IMR-90 (cell line): ENCODE measurements around the gene MTIF2. TPM values are rescaled to one million over a fixed set of nuclear protein-coding genes. Genes with fewer than 3 reads are reported as not detected.

ENCODE experiments used
- ATAC-seq: fragments of 200-7000 bp; cut with Tn5 transposase; 2 replicates; pipeline ENCODE4 v1.9.1; 2020; ENCODE audit warnings: low read depth, mild to moderate bottlenecking, moderate library complexity
- BruUV-seq: library from RNA; stranded (reverse); fragments of 400-500 nt; replicated peaks from 2 replicates; lab custom pipeline; 2021; lab: Mats Ljungman, UMichigan
- CTCF ChIA-PET: fragments of 300-600 bp; formaldehyde crosslinking; extraction: SDS; loops from one replicate; lab custom pipeline; 2021; ENCODE audit warnings: antibody characterized with exemption; lab: Yijun Ruan, JAX
- POLR2A ChIA-PET: fragments of 300-600 bp; sonication (Branson Sonifier 250); formaldehyde crosslinking; loops from one replicate; lab custom pipeline; 2022; ENCODE audit warnings: antibody characterized with exemption; ENCODE audit not compliant: unreplicated experiment; lab: Charles Lee
- DNase-seq: peaks from one replicate; pipeline ENCODE4 v3.0.0; 2013
- H2AFZ ChIP-seq: replicated peaks from 2 replicates; pipeline ENCODE3; 2013; ENCODE audit warnings: low read length, mild to moderate bottlenecking; ENCODE audit not compliant: poor library complexity
- H2AK5ac ChIP-seq: 2 replicates; pipeline ENCODE4 v1.6.1; 2013; ENCODE audit warnings: low read depth, low read length, inconsistent platforms
- H2AK9ac ChIP-seq: replicated peaks from 2 replicates; pipeline ENCODE3; 2013; ENCODE audit warnings: mild to moderate bottlenecking, low read depth, low read length, moderate library complexity; ENCODE audit not compliant: poor library complexity
- H2BK120ac ChIP-seq: 2 replicates; pipeline ENCODE4 v1.6.1; 2013; ENCODE audit warnings: low read depth, low read length, inconsistent platforms
- H2BK15ac ChIP-seq: 3 replicates; pipeline ENCODE4 v1.6.1; 2013; ENCODE audit warnings: low read depth, low read length, inconsistent platforms
- H2BK20ac ChIP-seq: 2 replicates; pipeline ENCODE4 v1.6.1; 2013; ENCODE audit warnings: low read depth, mild to moderate bottlenecking, inconsistent platforms, low read length, moderate library complexity
- H2BK5ac ChIP-seq: 2 replicates; pipeline ENCODE4 v1.6.1; 2013; ENCODE audit warnings: mild to moderate bottlenecking, low read depth, low read length, inconsistent platforms; ENCODE audit not compliant: poor library complexity, severe bottlenecking
- H3K14ac ChIP-seq: replicated peaks from 2 replicates; pipeline ENCODE4 v1.6.1; 2013; ENCODE audit warnings: low read depth, low read length, inconsistent platforms
- H3K18ac ChIP-seq: 2 replicates; pipeline ENCODE4 v1.6.1; 2013; ENCODE audit warnings: low read depth, low read length, control low read depth
- H3K23ac ChIP-seq: 2 replicates; pipeline ENCODE4 v1.6.1; 2013; ENCODE audit warnings: low read depth, low read length, inconsistent platforms
- H3K27ac ChIP-seq: 2 replicates; pipeline ENCODE4 v1.5.1; 2013; ENCODE audit warnings: mild to moderate bottlenecking, control low read depth, low read length; ENCODE audit not compliant: insufficient read depth
- H3K27me3 ChIP-seq: 2 replicates; pipeline ENCODE4 v1.6.1; 2013; ENCODE audit warnings: low read length; ENCODE audit not compliant: control insufficient read depth, insufficient read depth
- H3K36me3 ChIP-seq: 2 replicates; pipeline ENCODE4 v1.6.1; 2013; ENCODE audit warnings: low read length, mixed read lengths; ENCODE audit not compliant: control insufficient read depth, insufficient read depth
- H3K4ac ChIP-seq: 2 replicates; pipeline ENCODE4 v1.6.1; 2013; ENCODE audit warnings: low read depth, low read length, inconsistent platforms
- H3K4me1 ChIP-seq: 2 replicates; pipeline ENCODE4 v1.6.1; 2013; ENCODE audit warnings: low read length, mixed read lengths; ENCODE audit not compliant: control insufficient read depth, insufficient read depth
- H3K4me2 ChIP-seq: 2 replicates; pipeline ENCODE4 v1.6.1; 2013; ENCODE audit warnings: low read depth, mild to moderate bottlenecking, control low read depth, low read length, moderate library complexity
- H3K4me3 ChIP-seq: 2 replicates; pipeline ENCODE4 v1.5.1; 2013; ENCODE audit warnings: low read depth, mild to moderate bottlenecking, control low read depth, low read length, moderate library complexity; ENCODE audit not compliant: insufficient read depth
- H3K56ac ChIP-seq: 2 replicates; pipeline ENCODE4 v1.6.1; 2013; ENCODE audit warnings: low read length, inconsistent platforms; ENCODE audit not compliant: insufficient read depth; ENCODE audit errors: extremely low read depth
- H3K79me1 ChIP-seq, 2 experiments: 2 replicates each; pipeline ENCODE4 v1.6.1; 2013; ENCODE audit warnings: low read length in 2 of 2, inconsistent platforms in 1 of 2, low read depth in 1 of 2
- H3K9ac ChIP-seq: 2 replicates; pipeline ENCODE4 v1.6.1; 2013; ENCODE audit warnings: low read depth, low read length, control low read depth
- H3K9me1 ChIP-seq: 2 replicates; pipeline ENCODE4 v1.6.1; 2013; ENCODE audit warnings: low read length, inconsistent platforms; ENCODE audit not compliant: insufficient read depth
- H3K9me3 ChIP-seq: 2 replicates; pipeline ENCODE4 v1.6.1; 2013; ENCODE audit warnings: low read length; ENCODE audit not compliant: control insufficient read depth, insufficient read depth
- H4K20me1 ChIP-seq: 2 replicates; pipeline ENCODE4 v1.6.1; 2013; ENCODE audit warnings: low read length, inconsistent platforms; ENCODE audit not compliant: insufficient read depth
- H4K5ac ChIP-seq: 2 replicates; pipeline ENCODE4 v1.6.1; 2013; ENCODE audit warnings: mild to moderate bottlenecking, low read depth, low read length, control low read depth
- H4K8ac ChIP-seq, 2 experiments: 2 replicates each; pipeline ENCODE4 v1.6.1; 2013; ENCODE audit warnings: low read depth in 2 of 2, low read length in 2 of 2, control low read depth in 1 of 2, inconsistent platforms in 1 of 2
- H4K91ac ChIP-seq: 2 replicates; pipeline ENCODE4 v1.6.1; 2013; ENCODE audit warnings: low read depth, low read length, inconsistent platforms; ENCODE audit not compliant: insufficient read depth
- FOS ChIP-seq: fragments of 150-350 bp; IDR thresholded peaks from 2 replicates; pipeline ENCODE4 v1.6.1; 2016; ENCODE audit warnings: low read depth, low read length
- MXI1 ChIP-seq: IDR thresholded peaks from 2 replicates; pipeline ENCODE4 v1.6.1; 2012; ENCODE audit warnings: low read depth, mild to moderate bottlenecking, low read length, moderate library complexity, borderline replicate concordance
- WGBS, 2 experiments: methylation state at CpG; one replicate each; pipeline versions ENCODE4 v1.1.5 to v1.1.7; 2013; ENCODE audit warnings: missing lambda C conversion rate in 2 of 2; ENCODE audit not compliant: insufficient read length in 1 of 2; ENCODE audit errors: extremely low coverage in 2 of 2; 5-methylcytosine and 5-hydroxymethylcytosine counted together
- dilution Hi-C: fragments of 300-500 bp; cut with HindIII; formaldehyde crosslinking; loops from one replicate; pipeline ENCODE4 v1.14.3; 2018; ENCODE audit warnings: low sequenced_read_pairs; ENCODE audit not compliant: unreplicated experiment
- in situ Hi-C: fragments of 300-500 bp; cut with MboI; formaldehyde crosslinking; loops from 3 replicates; pipeline ENCODE4 v1.14.3; 2019; ENCODE audit warnings: low sequenced_read_pairs, inconsistent platforms, mixed read lengths
- intact Hi-C: fragments of 100-400 bp; cut with micrococcal nuclease; formaldehyde crosslinking; loops from 2 replicates; pipeline ENCODE4 v1.10.0; 2022
- polyA plus RNA-seq, 3 experiments: library from polyadenylated mRNA; depleted of rRNA; stranded (reverse); fragments of >200 nt; gene quantifications; 2 replicates each; pipeline ENCODE4 v1.2.3, GENCODE V29; 2012; ENCODE audit warnings: low replicate concordance in 1 of 3
- total RNA-seq: library from RNA; depleted of rRNA; stranded (reverse); fragments of >200 nt; gene quantifications from 2 replicates; pipeline ENCODE4 v1.2.3, GENCODE V29; 2012

Gene MTIF2
- total and polyA plus RNA-seq, 2 of the 4 experiments (the other 2 are of a cell fraction): 10.8 to 22.6 TPM

DNA sequence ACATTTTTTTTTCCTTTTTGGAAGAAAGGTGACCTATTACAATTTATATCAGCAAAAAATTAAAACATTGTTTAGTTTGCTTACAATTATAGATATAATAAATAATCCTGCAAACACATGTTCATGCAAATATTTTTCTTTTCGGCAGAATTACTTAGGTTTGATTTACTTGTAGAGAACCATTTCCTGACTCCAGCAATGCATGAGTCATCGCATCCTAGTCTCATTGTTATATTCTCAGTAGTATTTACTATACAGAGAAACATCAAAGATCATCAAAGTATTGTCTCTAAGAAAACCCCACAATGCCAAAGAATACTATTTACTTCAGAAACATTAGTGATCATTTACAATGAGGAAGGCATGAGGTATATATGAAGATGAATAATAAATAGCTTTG, 40.4 kb upstream of the MTIF2 start:
- no peak overlapping the region for H3K23ac ChIP-seq
- in situ Hi-C loops: no loop called here
- H3K4me2 ChIP-seq: no peak overlapping the region
- H3K36me3 ChIP-seq: peaks cover 8% of the 10 kb centered on the region
- H2AK9ac ChIP-seq: no peak overlapping the region
- dilution Hi-C loops: no loop called here
- no peak overlapping the region for H2BK120ac ChIP-seq
- intact Hi-C loops: no loop called here
- WGBS, 2 experiments: no CpG with 5 or more reads among the region's 2 CpGs
- BruUV-seq: no TSS peak
- peak; percentile 54; the same call in 1 of the 2 replicates for ATAC-seq
- no peak overlapping the region for H3K14ac ChIP-seq
- no peak overlapping the region for H3K4me3 ChIP-seq
- TF ChIP-seq MXI1 (no peak), FOS (peak; percentile 92)
- DNase-seq: peak; percentile 80
- no peak overlapping the region for H4K5ac ChIP-seq
- no peak overlapping the region for H3K27ac ChIP-seq
- no peak overlapping the region for H3K9ac ChIP-seq
- no peaks in the 10 kb centered on the region for H3K27me3 ChIP-seq
- no peak overlapping the region for H3K18ac ChIP-seq
- H2BK5ac ChIP-seq: no peak overlapping the region
- H4K20me1 ChIP-seq: no peaks in the 10 kb centered on the region
- POLR2A ChIA-PET: no interaction called here
- peaks cover 7% of the 10 kb centered on the region for H3K9me1 ChIP-seq
- no peak overlapping the region for H4K91ac ChIP-seq
- H3K4me1 ChIP-seq: peaks cover 2% of the 10 kb centered on the region
- no peak overlapping the region for H2BK15ac ChIP-seq
- no peak overlapping the region for H2AK5ac ChIP-seq
- no peaks in the 10 kb centered on the region for H3K9me3 ChIP-seq
- H2AFZ ChIP-seq: no peak overlapping the region
- H3K56ac ChIP-seq: no peak overlapping the region
- CTCF ChIA-PET: no interaction called here
- H2BK20ac ChIP-seq: no peak overlapping the region
- peaks cover 0 to 3% of the 10 kb centered on the region in 2 experiments; a peak in 1 of 4 replicates for H3K79me1 ChIP-seq
- H3K4ac ChIP-seq: no peak overlapping the region
- no peak overlapping the region for H4K8ac ChIP-seq
